ENCODE results near the gene ASPG.

ASPG gene

DNA sequence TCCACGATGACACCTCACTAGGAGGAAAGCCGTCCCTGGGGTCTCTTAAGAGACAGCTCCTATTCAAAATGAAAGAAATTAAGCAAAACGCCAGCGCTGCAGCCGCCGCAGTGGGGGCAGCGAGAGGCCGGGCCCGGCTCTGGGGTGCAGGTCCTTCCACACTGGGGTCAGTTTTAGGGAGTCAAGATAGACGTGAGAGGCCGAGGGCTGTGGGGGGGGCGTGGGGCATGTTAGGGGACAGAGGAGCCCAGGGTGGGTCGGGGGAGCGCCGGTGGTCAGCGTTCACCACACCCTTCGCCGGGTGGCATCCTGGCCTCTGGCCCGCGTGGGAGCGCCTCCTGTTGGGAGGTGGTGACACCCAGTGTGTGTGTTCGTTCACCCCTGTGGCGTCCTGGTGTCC is 78.5 kb downstream of the ASPG start:
- H3K27ac ChIP-seq, result no peak overlapping the region
- TF ChIP-seq, protein P1, sequence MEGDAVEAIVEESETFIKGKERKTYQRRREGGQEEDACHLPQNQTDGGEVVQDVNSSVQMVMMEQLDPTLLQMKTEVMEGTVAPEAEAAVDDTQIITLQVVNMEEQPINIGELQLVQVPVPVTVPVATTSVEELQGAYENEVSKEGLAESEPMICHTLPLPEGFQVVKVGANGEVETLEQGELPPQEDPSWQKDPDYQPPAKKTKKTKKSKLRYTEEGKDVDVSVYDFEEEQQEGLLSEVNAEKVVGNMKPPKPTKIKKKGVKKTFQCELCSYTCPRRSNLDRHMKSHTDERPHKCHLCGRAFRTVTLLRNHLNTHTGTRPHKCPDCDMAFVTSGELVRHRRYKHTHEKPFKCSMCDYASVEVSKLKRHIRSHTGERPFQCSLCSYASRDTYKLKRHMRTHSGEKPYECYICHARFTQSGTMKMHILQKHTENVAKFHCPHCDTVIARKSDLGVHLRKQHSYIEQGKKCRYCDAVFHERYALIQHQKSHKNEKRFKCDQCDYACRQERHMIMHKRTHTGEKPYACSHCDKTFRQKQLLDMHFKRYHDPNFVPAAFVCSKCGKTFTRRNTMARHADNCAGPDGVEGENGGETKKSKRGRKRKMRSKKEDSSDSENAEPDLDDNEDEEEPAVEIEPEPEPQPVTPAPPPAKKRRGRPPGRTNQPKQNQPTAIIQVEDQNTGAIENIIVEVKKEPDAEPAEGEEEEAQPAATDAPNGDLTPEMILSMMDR (conservative IDR thresholded peaks at IDR 0.05), result no peak
- TF ChIP-seq ZFX (IDR thresholded peaks at IDR 0.05), result no peak

DNA sequence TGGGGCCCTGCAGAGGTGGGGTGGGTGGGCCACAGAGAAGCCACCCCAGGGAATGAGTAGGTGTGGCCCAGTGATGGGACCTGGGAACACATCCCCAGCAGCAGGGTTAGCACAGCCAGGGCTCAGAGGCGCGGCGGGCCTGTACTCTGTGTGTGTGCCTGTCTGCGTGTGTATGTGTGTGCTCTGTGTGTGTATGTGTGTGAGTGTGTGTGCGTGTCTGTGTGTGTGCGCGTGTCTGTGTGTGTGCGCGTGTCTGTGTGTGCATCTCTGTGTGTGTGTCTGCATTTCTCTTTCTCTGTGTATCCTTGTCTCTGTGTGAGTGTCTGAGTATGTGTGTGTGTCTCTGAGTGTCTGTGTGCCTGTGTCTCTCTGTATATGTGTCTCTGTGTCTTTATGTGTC is 79.0 kb downstream of the ASPG start:
- no peak overlapping the region for H3K27ac ChIP-seq
- TF ChIP-seq, protein P1 (conservative IDR thresholded peaks at IDR 0.05), result no peak
- TF ChIP-seq ZFX (IDR thresholded peaks at IDR 0.05), result no peak

Measured in C4-2B (cell line).